SU-DHL-6 (cell line): ENCODE measurements around the gene MBD5.
"Not testable (repeated sequence)": the region's sequence is repeated elsewhere in the genome, so short reads cannot be mapped to it uniquely, and the experiment has no call there.

ENCODE experiments used
- H2AFZ ChIP-seq: fragments of 200-600 bp; sonication (generic); 2 replicates; pipeline ENCODE4 v1.6.1; 2014; ENCODE audit warnings: low read depth, mild to moderate bottlenecking, moderate library complexity, mixed read lengths, antibody characterized with exemption, low read length; ENCODE audit not compliant: severe bottlenecking
- H3F3A ChIP-seq: fragments of 200-600 bp; shearing (Covaris generic); 2 replicates; pipeline ENCODE4 v1.6.0; 2016; ENCODE audit warnings: antibody characterized with exemption, mild to moderate bottlenecking; ENCODE audit not compliant: insufficient read depth
- H3K27ac ChIP-seq: fragments of 200-600 bp; sonication (generic); 2 replicates; pipeline ENCODE4 v1.5.1; 2016; ENCODE audit warnings: low read depth, mild to moderate bottlenecking, low read length, moderate library complexity, mixed read lengths
- H3K27me3 ChIP-seq: fragments of 200-600 bp; sonication (generic), shearing (Covaris generic); 2 replicates; pipeline ENCODE4 v1.6.0; 2014; ENCODE audit warnings: mild to moderate bottlenecking, low read length
- H3K36me3 ChIP-seq: fragments of 200-600 bp; sonication (generic); 2 replicates; pipeline ENCODE4 v1.6.1; 2014; ENCODE audit warnings: mild to moderate bottlenecking, low read length, mixed read lengths
- H3K4me2 ChIP-seq: fragments of 300-600, 200-600 bp; shearing (Covaris generic), sonication (generic); 2 replicates; pipeline ENCODE4 v1.6.0; 2014; ENCODE audit warnings: low read length, low read depth, mild to moderate bottlenecking; ENCODE audit not compliant: poor library complexity, severe bottlenecking
- H3K4me3 ChIP-seq: fragments of 200-600 bp; sonication (generic); 2 replicates; pipeline ENCODE4 v1.5.1; 2014; ENCODE audit warnings: antibody characterized with exemption, low read length, mild to moderate bottlenecking, mixed read lengths; ENCODE audit not compliant: insufficient read depth, poor library complexity, severe bottlenecking
- H3K79me2 ChIP-seq: fragments of 200-600 bp; sonication (generic); 2 replicates; pipeline ENCODE4 v1.6.1; 2014; ENCODE audit warnings: mild to moderate bottlenecking, low read length, moderate library complexity; ENCODE audit not compliant: insufficient read depth
- H3K9ac ChIP-seq: fragments of 200-600 bp; sonication (generic); 2 replicates; pipeline ENCODE4 v1.7.0; 2014; ENCODE audit warnings: mild to moderate bottlenecking, low read length
- H3K9me2 ChIP-seq: fragments of 200-600 bp; sonication (generic); replicated peaks from 2 replicates; pipeline ENCODE4 v1.6.1; 2014; ENCODE audit warnings: low read length; ENCODE audit not compliant: insufficient read depth
- H3K9me3 ChIP-seq: fragments of 200-600 bp; sonication (generic); 2 replicates; pipeline ENCODE4 v1.6.1; 2014; ENCODE audit warnings: low read length, mixed read lengths; ENCODE audit not compliant: insufficient read depth
- H4K20me1 ChIP-seq: fragments of 200-600 bp; sonication (generic); 2 replicates; pipeline ENCODE4 v1.6.1; 2014; ENCODE audit warnings: low read depth, mild to moderate bottlenecking, antibody characterized with exemption, low read length, moderate library complexity, mixed read lengths
- CTCF ChIP-seq: fragments of 200-600 bp; sonication (generic); IDR thresholded peaks from one replicate; pipeline ENCODE4 v1.5.1; 2017; ENCODE audit warnings: antibody characterized with exemption, mild to moderate bottlenecking, low read length, moderate library complexity; ENCODE audit not compliant: insufficient read depth, poor library complexity, severe bottlenecking
- EZH2phosphoT487 ChIP-seq: fragments of 200-600 bp; sonication (generic), shearing (Covaris generic); conservative IDR thresholded peaks from 2 replicates; pipeline ENCODE4 v1.6.1; 2018; ENCODE audit warnings: mild to moderate bottlenecking, antibody characterized with exemption, low read length, moderate library complexity, mixed read lengths

Gene MBD5

GRCh38 chr2:147996828-147997227 is 24.1 kb upstream of the MBD5 start:
- Histone ChIP-seq H3K9ac (no peak overlapping the region), H2AFZ (no peak overlapping the region), H3K79me2 (peaks cover 77% of the 10 kb centered on the region), H3K36me3 (0 out of 2 replicates have a peak, but pooled peaks cover 6% of the 10 kb centered on the region), H3K4me3 (no peak overlapping the region), H3K27me3 (no peaks in the 10 kb centered on the region), H3K9me3 (no peaks in the 10 kb centered on the region), H3K27ac (no peak overlapping the region), H3F3A (no peaks in the 10 kb centered on the region), H4K20me1 (peaks cover 4% of the 10 kb centered on the region), H3K4me2 (no peak overlapping the region), H3K9me2 (no peaks in the 10 kb centered on the region)
- no peak for TF ChIP-seq EZH2phosphoT487
- TF ChIP-seq CTCF, result no peak

GRCh38 chr2:147998203-147998602 is 22.7 kb upstream of the MBD5 start:
- Histone ChIP-seq H3K9me2 (no peaks in the 10 kb centered on the region), H3K27ac (no peak overlapping the region), H4K20me1 (peaks cover 3% of the 10 kb centered on the region; the same call in 1 of the 2 replicates), H3K79me2 (peaks cover 67% of the 10 kb centered on the region), H3K9ac (no peak overlapping the region), H3K27me3 (no peaks in the 10 kb centered on the region), H3K9me3 (no peaks in the 10 kb centered on the region), H3F3A (no peaks in the 10 kb centered on the region), H3K4me2 (no peak overlapping the region), H2AFZ (no peak overlapping the region), H3K4me3 (no peak overlapping the region), H3K36me3 (0 out of 2 replicates have a peak, but pooled peaks cover 6% of the 10 kb centered on the region)
- TF ChIP-seq CTCF (no peak), EZH2phosphoT487 (no peak)

GRCh38 chr2:147999126-147999525 is 21.8 kb upstream of the MBD5 start:
- no peak overlapping the region for H3K9ac ChIP-seq
- no peaks in the 10 kb centered on the region for H3K9me3 ChIP-seq
- 0 out of 2 replicates have a peak, but pooled peaks cover 6% of the 10 kb centered on the region for H3K36me3 ChIP-seq
- H3K27ac ChIP-seq, result no peak overlapping the region
- no peaks in the 10 kb centered on the region for H3K9me2 ChIP-seq
- H3K79me2 ChIP-seq, result peaks cover 66% of the 10 kb centered on the region
- no peak overlapping the region for H3K4me3 ChIP-seq
- H3K4me2 ChIP-seq, result no peak overlapping the region
- H2AFZ ChIP-seq, result no peak overlapping the region
- H4K20me1 ChIP-seq, result no peaks in the 10 kb centered on the region
- H3F3A ChIP-seq, result no peaks in the 10 kb centered on the region
- TF ChIP-seq CTCF (no peak), EZH2phosphoT487 (no peak)
- no peaks in the 10 kb centered on the region for H3K27me3 ChIP-seq

GRCh38 chr2:148000095-148000494 is 20.8 kb upstream of the MBD5 start:
- no peaks in the 10 kb centered on the region for H4K20me1 ChIP-seq
- TF ChIP-seq CTCF, result no peak
- no peak for TF ChIP-seq EZH2phosphoT487
- no peak overlapping the region for H3K27ac ChIP-seq
- H2AFZ ChIP-seq, result no peak overlapping the region
- 0 out of 2 replicates have a peak, but pooled peaks cover 6% of the 10 kb centered on the region for H3K36me3 ChIP-seq
- H3K9me2 ChIP-seq, result no peaks in the 10 kb centered on the region
- no peaks in the 10 kb centered on the region for H3K27me3 ChIP-seq
- no peak overlapping the region for H3K4me2 ChIP-seq
- no peak overlapping the region for H3K9ac ChIP-seq
- H3K4me3 ChIP-seq, result no peak overlapping the region
- H3F3A ChIP-seq, result no peaks in the 10 kb centered on the region
- peaks cover 63% of the 10 kb centered on the region for H3K79me2 ChIP-seq
- no peaks in the 10 kb centered on the region for H3K9me3 ChIP-seq

GRCh38 chr2:148002420-148002819 is 18.5 kb upstream of the MBD5 start:
- H3K9me3 ChIP-seq, H3K36me3 ChIP-seq, H3K4me2 ChIP-seq, H3K27me3 ChIP-seq, H3K4me3 ChIP-seq, H2AFZ ChIP-seq, H3K9me2 ChIP-seq, H3K9ac ChIP-seq, H3F3A ChIP-seq, H3K27ac ChIP-seq, H4K20me1 ChIP-seq: not testable (repeated sequence)
- H3K79me2 ChIP-seq, result peaks cover 69% of the 10 kb centered on the region
